Stimulated activated CD4-positive, alpha-beta T cell treated with anti-CD3 and anti-CD28 coated beads, Interleukin-2, amount 100 ng/mL, for 24 hours (primary cell): ENCODE data around the gene WDFY2.

Experiments
- DNase-seq, 2 donors: peaks; one replicate each; pipeline ENCODE4 v3.0.0-alpha.2; 2020

The WDFY2 gene

GRCh38 chr13:51746802-51747201 is 162.5 kb downstream of the WDFY2 start:
- no peak for DNase-seq

GRCh38 chr13:51747438-51748434 is 163.5 kb downstream of the WDFY2 start:
- DNase-seq = no peak

GRCh38 chr13:51756651-51757050 is 172.4 kb downstream of the WDFY2 start:
- DNase-seq = no peak

GRCh38 chr13:51758691-51759090 is 174.4 kb downstream of the WDFY2 start:
- no peak for DNase-seq

- DNase-seq = no peak
These were observed 175.0 kb downstream of the WDFY2 start for GRCh38 chr13:51759240-51759639.

- no peak for DNase-seq
These were observed 176.3 kb downstream of the WDFY2 start for GRCh38 chr13:51760592-51760991.

- no peak for DNase-seq
These were observed 177.5 kb downstream of the WDFY2 start for GRCh38 chr13:51761643-51762350.

GRCh38 chr13:51763486-51763885 is 179.2 kb downstream of the WDFY2 start:
- DNase-seq = no peak

- DNase-seq = peak; percentile 71 to 74
These were observed 180.2 kb downstream of the WDFY2 start for GRCh38 chr13:51764184-51765141.

- no peak for DNase-seq
These were observed 180.9 kb downstream of the WDFY2 start for GRCh38 chr13:51765142-51765515.

- no peak for DNase-seq
These were observed 182.8 kb downstream of the WDFY2 start for GRCh38 chr13:51767100-51767499.

- DNase-seq = no peak
These were observed 184.2 kb downstream of the WDFY2 start for GRCh38 chr13:51768378-51768921.

GRCh38 chr13:51768976-51769375 is 184.7 kb downstream of the WDFY2 start:
- no peak for DNase-seq

GRCh38 chr13:51769455-51770127 is 185.3 kb downstream of the WDFY2 start:
- no peak for DNase-seq

- no peak for DNase-seq
These were observed 185.9 kb downstream of the WDFY2 start for GRCh38 chr13:51770160-51770559.

GRCh38 chr13:51770681-51771417 is 186.6 kb downstream of the WDFY2 start:
- no peak for DNase-seq

GRCh38 chr13:51771418-51772104 is 187.3 kb downstream of the WDFY2 start:
- no peak for DNase-seq

- DNase-seq = no peak
These were observed 187.8 kb downstream of the WDFY2 start for GRCh38 chr13:51772105-51772455.

- no peak for DNase-seq
These were observed 188.5 kb downstream of the WDFY2 start for GRCh38 chr13:51772781-51773180.

- peak in 1 of 2 donors; percentile 7 for DNase-seq
These were observed 189.3 kb downstream of the WDFY2 start for GRCh38 chr13:51773515-51773914.

GRCh38 chr13:51776179-51776578 is 191.9 kb downstream of the WDFY2 start:
- no peak for DNase-seq
